Esophagus squamous epithelium (tissue), 4 donors: ENCODE results near the gene ABCF3.

Experiments
- CTCF ChIP-seq, 6 experiments: fragments of 450-650 bp in 4 of 6; fragments of 200-600 bp in 2 of 6; sonication (generic) in 2 of 6; IDR thresholded peaks; one replicate each; pipeline ENCODE4 v1.5.1; 2016 to 2019; ENCODE audit warnings: antibody characterized with exemption in 6 of 6, mild to moderate bottlenecking in 4 of 6, moderate library complexity in 4 of 6
- POLR2A ChIP-seq, 4 donors: fragments of 450-650 bp; IDR thresholded peaks; one replicate each; pipeline ENCODE4 v1.6.1; 2017; ENCODE audit warnings: antibody characterized with exemption in 4 of 4, mild to moderate bottlenecking in 4 of 4, moderate library complexity in 3 of 4

- no peak for TF ChIP-seq CTCF (IDR thresholded peaks at IDR 0.05)
- no peak for TF ChIP-seq POLR2A (IDR thresholded peaks at IDR 0.05)
These were observed 45.7 kb downstream of the ABCF3 start for GRCh38 chr3:184231671-184232070.
